Hypothalamus (tissue), 51 donors: ENCODE results near the gene MAN1C1.

Experiments
- DNase-seq, 51 donors: peaks; one replicate each; lab custom pipeline; 2025; lab: John Stamatoyannopoulos, UW

The MAN1C1 gene

DNA sequence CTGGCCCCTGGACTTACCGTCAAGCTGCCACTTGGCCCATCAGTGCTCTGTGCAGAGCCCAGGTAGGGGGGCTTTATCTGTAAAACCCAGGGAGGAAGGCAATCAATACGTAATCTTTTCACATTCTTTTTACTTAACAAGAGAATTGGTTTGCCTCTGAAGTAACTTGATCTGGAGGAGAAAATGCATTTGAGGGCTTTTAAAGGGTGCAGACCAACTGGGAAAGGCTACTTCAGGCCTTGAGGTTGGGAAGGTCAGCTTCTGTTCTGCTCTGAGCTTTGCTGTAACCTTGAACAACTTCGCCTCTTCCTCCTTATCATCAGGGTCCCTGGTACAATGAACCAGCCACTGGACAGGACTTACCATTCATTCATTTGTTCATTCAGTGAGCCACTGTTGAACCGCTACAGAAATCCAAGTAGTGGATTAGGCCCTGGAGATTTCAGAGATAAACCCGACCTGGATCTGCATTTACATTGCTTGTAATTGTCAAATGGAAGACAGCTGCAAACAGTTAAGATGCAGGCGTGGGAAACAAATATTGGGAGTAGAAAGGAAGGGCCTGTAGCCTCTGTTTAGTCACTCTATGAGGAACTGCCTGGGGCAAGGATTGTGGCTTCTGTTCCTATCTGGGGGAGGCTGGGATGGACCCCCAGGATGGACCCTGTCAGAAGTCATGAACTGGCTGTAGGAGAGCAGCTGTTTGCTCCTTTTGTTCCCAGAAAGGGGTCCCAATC, 90.9 kb downstream of the MAN1C1 start:
- DNase-seq = no peak

GRCh38 chr1:25710583-25711347, 94.2 kb downstream of the MAN1C1 start:
- no peak for DNase-seq

GRCh38 chr1:25711555-25712298, 95.1 kb downstream of the MAN1C1 start:
- peak in 4 of 51 donors; percentile 9 to 27 (median 16) for DNase-seq

DNA sequence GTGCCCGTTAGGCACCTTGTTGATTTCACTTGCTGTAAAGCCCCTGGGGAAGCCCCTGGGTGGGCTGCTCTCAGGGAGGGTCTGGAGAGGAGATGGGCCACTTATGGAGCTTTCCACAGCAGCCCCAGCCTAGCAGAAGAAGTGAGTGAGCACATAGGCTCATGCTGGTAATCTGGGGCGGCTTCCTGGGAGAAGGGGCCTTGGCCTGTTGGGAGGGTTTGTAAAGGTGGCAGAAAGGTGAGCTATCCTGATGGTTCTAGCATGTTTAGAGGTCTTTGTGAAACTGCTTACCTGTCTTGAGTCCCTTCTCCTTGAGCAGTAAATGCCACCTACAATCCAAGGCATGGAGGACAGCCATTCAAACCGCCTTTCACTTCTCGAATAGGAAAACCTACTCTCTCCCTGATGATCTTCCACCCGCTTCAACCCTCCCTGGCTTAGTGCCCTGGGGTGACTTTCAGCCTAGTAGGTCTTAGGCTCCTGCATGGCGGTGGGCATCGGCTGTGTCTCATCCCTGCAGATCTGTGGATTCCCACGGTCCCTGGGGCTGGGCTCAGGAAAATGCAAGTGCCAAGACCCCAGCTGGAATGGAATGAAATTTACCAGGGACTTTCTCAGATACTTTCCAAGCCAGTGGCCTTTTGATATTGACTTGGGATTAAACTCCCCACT, 95.8 kb downstream of the MAN1C1 start:
- no peak for DNase-seq

- no peak for DNase-seq
Measured at GRCh38 chr1:25713961-25714360, 97.4 kb downstream of the MAN1C1 start.

DNA sequence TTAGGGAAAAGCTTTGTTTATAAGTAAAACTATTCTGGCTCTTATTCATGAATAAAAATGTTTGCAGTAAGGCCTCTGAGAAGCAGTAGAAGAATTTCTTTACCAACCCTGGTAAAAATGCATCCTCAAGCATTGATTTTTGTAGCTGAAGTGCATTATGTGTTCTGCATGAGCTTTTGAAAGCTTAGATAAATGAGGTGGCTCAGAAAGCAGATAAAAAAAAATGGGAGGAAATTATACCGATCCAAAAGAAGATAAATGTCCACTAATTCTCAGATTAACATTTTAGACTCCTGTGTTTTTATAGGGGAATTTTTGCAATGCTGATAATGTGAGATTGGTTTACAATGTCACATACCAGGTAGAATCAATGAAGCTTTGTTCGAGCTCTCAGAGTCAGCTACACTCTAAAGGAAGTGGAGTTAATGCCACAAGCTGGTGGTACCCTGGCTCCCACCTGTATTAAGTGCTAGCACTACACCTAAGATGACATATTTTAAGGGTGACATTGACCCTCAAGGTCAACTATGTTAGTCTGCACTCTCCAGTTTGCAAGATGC, 97.9 kb downstream of the MAN1C1 start:
- DNase-seq = no peak

DNA sequence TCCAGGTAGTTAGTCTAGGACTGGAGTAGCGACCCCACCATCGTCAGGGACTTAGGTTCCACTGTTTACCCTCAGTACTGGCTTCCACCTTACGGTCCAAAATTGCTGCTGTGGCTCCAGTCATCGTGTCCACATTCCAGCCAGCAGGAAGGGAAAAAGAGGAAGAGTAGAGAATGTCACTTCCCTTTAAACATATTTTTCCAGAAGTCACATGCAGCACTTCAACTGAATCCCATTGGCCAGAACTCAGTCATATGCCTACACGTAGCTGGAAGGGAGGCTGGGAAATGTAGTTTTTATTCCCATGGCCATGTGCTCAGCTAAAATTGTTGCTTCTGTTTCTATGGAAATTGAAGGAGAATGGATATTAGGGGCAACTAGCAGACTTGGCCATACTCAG, 99.3 kb downstream of the MAN1C1 start:
- no peak for DNase-seq

DNA sequence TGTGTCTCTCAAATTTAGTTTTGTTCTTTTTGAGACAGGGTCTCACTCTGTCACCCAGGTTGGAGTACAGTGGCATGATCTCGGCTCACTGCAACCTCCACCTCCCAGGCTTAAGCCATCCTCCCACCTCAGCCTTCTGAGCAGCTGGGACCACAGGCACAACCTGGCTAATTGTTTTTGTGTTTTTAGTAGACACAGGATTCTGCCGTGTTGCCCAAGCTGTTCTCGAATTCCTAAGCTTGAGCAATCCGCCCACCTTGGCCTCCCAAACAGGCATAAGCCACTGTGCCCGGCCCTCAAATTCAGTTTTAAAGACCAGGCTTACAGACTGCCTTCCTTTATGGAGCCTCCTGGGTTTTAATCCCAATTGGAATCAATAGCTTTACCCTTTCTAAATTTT, 99.7 kb downstream of the MAN1C1 start:
- no peak for DNase-seq

GRCh38 chr1:25718732-25719131, 102.1 kb downstream of the MAN1C1 start:
- no peak for DNase-seq

- no peak for DNase-seq
Measured at GRCh38 chr1:25720624-25721023, 104.0 kb downstream of the MAN1C1 start.

- no peak for DNase-seq
Measured at GRCh38 chr1:25723250-25723880, 106.8 kb downstream of the MAN1C1 start.

DNA sequence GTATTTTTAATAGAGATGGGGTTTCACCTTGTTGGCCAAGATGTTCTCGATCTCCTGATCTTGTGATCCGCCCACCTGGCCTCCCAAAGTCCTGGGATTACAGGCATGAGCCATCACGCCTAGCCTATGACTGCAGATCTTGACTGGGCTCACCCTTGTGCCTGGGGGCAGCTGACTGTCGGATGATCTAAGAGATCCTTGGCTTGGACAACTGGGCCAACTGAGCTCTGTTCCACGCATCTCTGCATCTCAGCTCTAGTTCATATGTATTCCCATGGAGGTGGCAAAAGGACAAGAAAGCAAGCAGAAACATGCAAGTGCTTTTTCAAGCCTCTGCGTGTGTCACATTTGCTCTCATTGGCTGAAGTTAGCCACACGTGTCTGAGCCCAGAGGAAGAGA, 107.6 kb downstream of the MAN1C1 start:
- DNase-seq = no peak

GRCh38 chr1:25724966-25725365, 108.4 kb downstream of the MAN1C1 start:
- DNase-seq = no peak

DNA sequence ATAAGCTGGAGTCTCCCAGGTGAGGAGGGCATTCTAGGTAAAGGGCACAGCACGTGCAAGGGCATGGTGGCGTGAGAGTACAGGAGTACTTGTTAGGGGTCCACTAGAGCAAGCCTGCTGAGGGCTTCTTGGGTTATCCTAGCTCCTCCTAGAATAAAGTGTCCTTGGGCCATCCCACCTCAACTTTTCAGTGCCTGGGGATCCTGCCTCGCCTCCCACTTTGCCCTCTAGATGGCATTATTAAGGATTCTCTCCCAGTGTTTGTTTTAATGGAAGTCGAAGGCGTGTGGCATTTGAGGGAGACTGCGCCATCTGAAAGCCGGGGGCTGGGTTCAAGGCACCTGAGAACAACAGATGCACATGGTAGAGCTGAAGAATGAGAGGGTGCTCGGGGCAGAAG, 108.9 kb downstream of the MAN1C1 start:
- no peak for DNase-seq

- DNase-seq = no peak
Measured at GRCh38 chr1:25727088-25727487, 110.5 kb downstream of the MAN1C1 start.

DNA sequence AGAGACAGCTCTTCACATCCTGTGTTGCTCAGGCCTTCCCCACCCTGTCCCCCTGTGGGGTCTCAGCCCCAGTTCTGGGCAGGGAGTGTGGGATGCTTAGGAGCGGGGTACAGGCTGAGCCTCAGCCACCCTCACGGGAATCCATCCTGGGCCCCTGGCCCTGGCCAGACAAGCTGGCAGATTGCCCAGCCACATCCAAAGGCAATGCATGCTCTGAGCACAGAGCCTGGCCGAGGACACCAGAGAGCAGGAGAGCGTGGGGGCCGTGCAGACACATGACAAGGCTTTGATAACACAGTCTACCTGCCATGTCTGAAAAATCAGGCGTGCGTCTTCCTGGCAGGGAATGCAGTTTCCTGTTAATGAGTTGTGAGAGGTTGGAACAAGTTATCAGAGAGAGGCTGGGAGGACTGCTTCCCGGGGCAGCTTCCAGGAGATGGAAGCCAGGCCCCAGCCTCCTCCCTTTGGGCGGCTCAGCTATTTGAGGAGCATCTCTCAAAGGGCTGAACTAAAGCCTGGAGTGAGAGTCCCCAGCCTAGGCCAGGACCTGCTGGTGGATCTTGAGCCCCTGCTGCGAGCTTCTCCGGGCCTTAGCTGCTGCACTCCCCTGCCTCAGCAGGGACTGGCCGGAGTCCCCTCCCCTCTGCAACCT, 111.2 kb downstream of the MAN1C1 start:
- DNase-seq = peak in 35 of 51 donors; percentile 8 to 67 (median 40)

GRCh38 chr1:25728301-25728935, 111.8 kb downstream of the MAN1C1 start:
- DNase-seq = no peak

DNA sequence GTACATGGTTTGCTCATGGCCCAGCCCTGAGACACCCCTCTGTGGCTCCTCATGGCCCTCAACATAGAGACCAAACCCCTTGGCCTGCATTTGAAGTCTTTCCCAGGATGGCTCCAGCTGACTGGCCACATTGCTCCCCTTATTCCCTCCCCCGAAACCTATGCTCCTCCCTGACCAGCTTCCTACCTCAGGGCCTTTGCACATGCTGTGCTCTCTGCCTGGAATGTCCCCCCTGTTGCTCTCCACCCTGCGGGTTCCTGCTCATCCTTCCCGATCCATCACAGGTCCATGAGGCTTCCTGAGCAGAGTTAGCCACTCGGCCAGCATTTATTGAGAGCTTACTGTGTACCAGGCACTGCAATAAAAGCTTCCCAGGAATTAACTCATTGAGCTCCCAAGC, 112.5 kb downstream of the MAN1C1 start:
- no peak for DNase-seq
